ENCODE measurements around the gene SMIM14.
"Not testable (repeated sequence)": the region's sequence is repeated elsewhere in the genome, so short reads cannot be mapped to it uniquely, and the experiment has no call there.

The SMIM14 gene

GRCh38 chr4:39591290-39591689, 47.4 kb downstream of the SMIM14 start:
- no peak for DNase-seq

GRCh38 chr4:39587881-39588280, 50.8 kb downstream of the SMIM14 start:
- DNase-seq, result no peak

GRCh38 chr4:39574946-39575345, 63.7 kb downstream of the SMIM14 start:
- DNase-seq, result no peak

- DNase-seq, result no peak
Observed at GRCh38 chr4:39571504-39571903, 67.2 kb downstream of the SMIM14 start.

GRCh38 chr4:39571054-39571453, 67.6 kb downstream of the SMIM14 start:
- DNase-seq, result no peak

- DNase-seq, result no peak
Observed at GRCh38 chr4:39569209-39569608, 69.5 kb downstream of the SMIM14 start.

GRCh38 chr4:39568805-39569204, 69.9 kb downstream of the SMIM14 start:
- no peak for DNase-seq

- no peak for DNase-seq
Observed at GRCh38 chr4:39565878-39566600, 72.6 kb downstream of the SMIM14 start.

- DNase-seq, result no peak
Observed at GRCh38 chr4:39563346-39563847, 75.3 kb downstream of the SMIM14 start.

- no peak for DNase-seq
Observed at GRCh38 chr4:39562792-39563191, 75.9 kb downstream of the SMIM14 start.

GRCh38 chr4:39559626-39560025, 79.0 kb downstream of the SMIM14 start:
- DNase-seq, result no peak

GRCh38 chr4:39555472-39555871, 83.2 kb downstream of the SMIM14 start:
- DNase-seq, result no peak

- no peak for DNase-seq
Observed at GRCh38 chr4:39548425-39549067, 90.1 kb downstream of the SMIM14 start.

GRCh38 chr4:39544580-39545315, 93.9 kb downstream of the SMIM14 start:
- no peak for DNase-seq

- not testable (repeated sequence) for DNase-seq
Observed at GRCh38 chr4:39544080-39544479, 94.6 kb downstream of the SMIM14 start.

- DNase-seq, result no peak
Observed at GRCh38 chr4:39543034-39543433, 95.6 kb downstream of the SMIM14 start.

- no peak for DNase-seq
Observed at GRCh38 chr4:39542611-39543012, 96.1 kb downstream of the SMIM14 start.

GRCh38 chr4:39541987-39542610, 96.6 kb downstream of the SMIM14 start:
- no peak for DNase-seq

GRCh38 chr4:39539089-39539611, 99.5 kb downstream of the SMIM14 start:
- no peak for DNase-seq

- no peak for DNase-seq
Observed at GRCh38 chr4:39533541-39533940, 105.1 kb downstream of the SMIM14 start.

GRCh38 chr4:39532237-39532636, 106.4 kb downstream of the SMIM14 start:
- DNase-seq, result not testable (repeated sequence)

GRCh38 chr4:39530682-39531081, 108.0 kb downstream of the SMIM14 start:
- DNase-seq, result no peak

GRCh38 chr4:39529534-39529933, 109.1 kb downstream of the SMIM14 start:
- DNase-seq, result no peak
